Nephron progenitor cell (in vitro differentiated cells): ENCODE results near the gene RFPL1.

Experiments used
- DNase-seq: peaks from one replicate; pipeline ENCODE4 v3.0.0; 2021
- H3K27ac Mint-ChIP-seq: 2 replicates; pipeline ENCODE4 v1.8.0; 2021; ENCODE audit warnings: mild to moderate bottlenecking, moderate library complexity, mixed read lengths
- H3K27me3 Mint-ChIP-seq: 2 replicates; pipeline ENCODE4 v1.8.0; 2021; ENCODE audit warnings: mild to moderate bottlenecking, low read depth, mixed read lengths; ENCODE audit not compliant: poor library complexity
- H3K36me3 Mint-ChIP-seq: 2 replicates; pipeline ENCODE4 v1.8.0; 2021; ENCODE audit warnings: low read depth, mixed read lengths
- H3K4me1 Mint-ChIP-seq: 2 replicates; pipeline ENCODE4 v1.8.0; 2021; ENCODE audit warnings: mixed read lengths
- H3K4me3 Mint-ChIP-seq: 2 replicates; pipeline ENCODE4 v1.8.0; 2021; ENCODE audit warnings: mild to moderate bottlenecking, moderate library complexity, mixed read lengths
- H3K9me3 Mint-ChIP-seq: 2 replicates; pipeline ENCODE4 v1.8.0; 2021; ENCODE audit warnings: mild to moderate bottlenecking, moderate library complexity, mixed read lengths
- TF ChIP-seq, protein P1 (sequence below): fragments of 200-600 bp; sonication (generic); IDR thresholded peaks from 2 replicates; pipeline ENCODE4 v1.5.0; 2021; ENCODE audit warnings: antibody characterized with exemption

RFPL1 gene

GRCh38 chr22:29478326-29479276 lies 40.2 kb downstream of the RFPL1 start:
- no peak overlapping the region for H3K27ac Mint-ChIP-seq
- H3K4me3 Mint-ChIP-seq = peak overlapping the region; percentile 26
- H3K4me1 Mint-ChIP-seq = peaks cover 30% of the 10 kb centered on the region
- DNase-seq = peak; percentile 78
- peaks cover 88% of the 10 kb centered on the region for H3K27me3 Mint-ChIP-seq
- H3K9me3 Mint-ChIP-seq = peaks cover 8% of the 10 kb centered on the region
- no peaks in the 10 kb centered on the region for H3K36me3 Mint-ChIP-seq
- TF ChIP-seq, protein P1, sequence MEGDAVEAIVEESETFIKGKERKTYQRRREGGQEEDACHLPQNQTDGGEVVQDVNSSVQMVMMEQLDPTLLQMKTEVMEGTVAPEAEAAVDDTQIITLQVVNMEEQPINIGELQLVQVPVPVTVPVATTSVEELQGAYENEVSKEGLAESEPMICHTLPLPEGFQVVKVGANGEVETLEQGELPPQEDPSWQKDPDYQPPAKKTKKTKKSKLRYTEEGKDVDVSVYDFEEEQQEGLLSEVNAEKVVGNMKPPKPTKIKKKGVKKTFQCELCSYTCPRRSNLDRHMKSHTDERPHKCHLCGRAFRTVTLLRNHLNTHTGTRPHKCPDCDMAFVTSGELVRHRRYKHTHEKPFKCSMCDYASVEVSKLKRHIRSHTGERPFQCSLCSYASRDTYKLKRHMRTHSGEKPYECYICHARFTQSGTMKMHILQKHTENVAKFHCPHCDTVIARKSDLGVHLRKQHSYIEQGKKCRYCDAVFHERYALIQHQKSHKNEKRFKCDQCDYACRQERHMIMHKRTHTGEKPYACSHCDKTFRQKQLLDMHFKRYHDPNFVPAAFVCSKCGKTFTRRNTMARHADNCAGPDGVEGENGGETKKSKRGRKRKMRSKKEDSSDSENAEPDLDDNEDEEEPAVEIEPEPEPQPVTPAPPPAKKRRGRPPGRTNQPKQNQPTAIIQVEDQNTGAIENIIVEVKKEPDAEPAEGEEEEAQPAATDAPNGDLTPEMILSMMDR = no peak

DNA sequence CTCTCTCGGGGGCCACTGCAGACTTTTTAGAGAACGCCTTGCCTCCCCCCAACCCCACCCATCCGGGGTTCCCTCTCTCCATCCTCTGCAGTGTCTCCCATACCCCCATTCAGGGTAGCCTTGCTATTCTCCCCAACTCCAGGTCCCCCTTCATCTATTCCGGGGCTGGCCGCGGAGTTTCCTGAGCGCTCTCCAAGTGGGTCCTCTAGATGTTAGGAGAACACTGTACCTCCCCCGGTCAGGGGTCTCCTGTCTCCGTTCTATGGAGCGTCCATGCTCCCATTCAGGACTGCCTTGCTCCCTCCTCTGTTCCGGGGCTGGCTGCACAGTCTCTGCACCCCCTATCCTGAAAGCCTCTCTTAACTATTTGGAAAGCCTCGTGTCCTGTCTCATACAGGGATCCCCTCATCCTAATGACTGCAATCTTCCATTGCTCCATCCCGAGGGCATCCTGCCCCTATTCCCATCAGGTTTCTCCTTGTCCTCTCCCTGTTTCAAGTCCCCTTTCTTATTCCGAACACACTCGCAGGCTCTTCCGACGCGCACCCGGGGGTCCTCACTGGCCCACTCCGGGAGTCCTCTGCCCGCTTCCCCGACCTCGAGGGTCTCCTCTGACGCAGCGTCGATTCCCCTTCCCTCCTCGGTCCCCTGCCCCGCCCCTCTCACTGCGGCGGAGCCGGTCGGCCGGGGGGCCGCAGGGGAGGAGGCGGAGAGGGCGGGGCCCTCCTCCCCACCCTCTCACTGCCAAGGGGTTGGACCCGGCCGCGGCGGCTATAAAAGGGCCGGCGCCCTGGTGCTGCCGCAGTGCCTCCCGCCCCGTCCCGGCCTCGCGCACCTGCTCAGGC lies 41.3 kb downstream of the RFPL1 start, which contains the start of gene NEFH:
TSS of gene NEFH (plus strand) at position 802 of the 845 bp plus-strand sequence. CDS start 45 bp downstream, outside the sequence.
- H3K27me3 Mint-ChIP-seq = peaks cover 80% of the 10 kb centered on the region

DNA sequence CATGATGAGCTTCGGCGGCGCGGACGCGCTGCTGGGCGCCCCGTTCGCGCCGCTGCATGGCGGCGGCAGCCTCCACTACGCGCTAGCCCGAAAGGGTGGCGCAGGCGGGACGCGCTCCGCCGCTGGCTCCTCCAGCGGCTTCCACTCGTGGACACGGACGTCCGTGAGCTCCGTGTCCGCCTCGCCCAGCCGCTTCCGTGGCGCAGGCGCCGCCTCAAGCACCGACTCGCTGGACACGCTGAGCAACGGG lies 41.8 kb downstream of the RFPL1 start:
- Mint-ChIP-seq H3K36me3 (peaks cover under 1% of the 10 kb centered on the region), H3K4me3 (no peak overlapping the region), H3K9me3 (peaks cover 8% of the 10 kb centered on the region), H3K27ac (no peak overlapping the region), H3K27me3 (peaks cover 78% of the 10 kb centered on the region), H3K4me1 (peaks cover 30% of the 10 kb centered on the region)
- no peak for DNase-seq
- TF ChIP-seq, protein P1 = no peak

More for the DNA sequence above, 41.3 kb downstream of the RFPL1 start, which contains the start of gene NEFH:
- Mint-ChIP-seq H3K4me1 (peaks cover 30% of the 10 kb centered on the region), H3K4me3 (peak within 1 kb of the TSS; percentile 87), H3K36me3 (no peaks in the 10 kb centered on the region), H3K9me3 (peaks cover 8% of the 10 kb centered on the region), H3K27ac (no peak within 1 kb of the TSS)
- peak; percentile 41 for DNase-seq
- TF ChIP-seq, protein P1 = no peak

- Mint-ChIP-seq H3K4me1 (peaks cover 30% of the 10 kb centered on the region), H3K27me3 (peaks cover 77% of the 10 kb centered on the region), H3K36me3 (peaks cover 4% of the 10 kb centered on the region), H3K4me3 (peak overlapping the region; percentile 87), H3K9me3 (peaks cover 8% of the 10 kb centered on the region), H3K27ac (no peak overlapping the region)
- peak; percentile 70 for DNase-seq
- TF ChIP-seq, protein P1 = peak; percentile 34
Observed at GRCh38 chr22:29480512-29481264, 42.3 kb downstream of the RFPL1 start.

- DNase-seq = peak; percentile 57
- TF ChIP-seq, protein P1 = no peak
- Mint-ChIP-seq H3K9me3 (peaks cover 8% of the 10 kb centered on the region), H3K4me3 (peak overlapping the region; percentile 87), H3K27me3 (peaks cover 69% of the 10 kb centered on the region), H3K4me1 (peaks cover 30% of the 10 kb centered on the region), H3K36me3 (peaks cover 8% of the 10 kb centered on the region), H3K27ac (no peak overlapping the region)
Observed at GRCh38 chr22:29481265-29482000, 43.0 kb downstream of the RFPL1 start.
